ENCODE data around the gene ERVMER34-1. TPM values are rescaled to one million over a fixed set of nuclear protein-coding genes. Genes with fewer than 3 reads are reported as not detected.

ERVMER34-1 gene
- total RNA-seq, 1 experiment from 2014 or later = 85.6 TPM

DNA sequence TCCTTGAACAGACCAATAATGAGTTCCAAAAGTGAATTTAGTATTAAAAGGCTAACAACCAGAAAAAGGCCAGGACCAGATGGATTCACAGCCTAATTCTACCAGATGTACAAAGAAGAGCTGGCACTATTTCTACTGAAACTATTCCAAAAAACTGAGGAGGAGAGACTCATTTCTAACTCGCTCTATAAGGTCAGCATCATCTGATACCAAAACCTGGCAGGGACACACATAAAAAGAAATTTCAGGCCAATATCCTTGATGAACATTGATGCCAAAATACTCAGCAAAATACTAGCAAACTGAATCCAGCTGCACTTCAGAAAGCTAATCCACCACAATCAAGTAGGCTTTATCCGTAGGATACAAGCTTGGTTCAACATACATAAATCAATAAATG lies 56.3 kb downstream of the ERVMER34-1 start:
- intact Hi-C loops (cut with micrococcal nuclease; ENCODE audit: unreplicated experiment) = no loop called here
- Histone ChIP-seq H3K36me3 (ENCODE audit: control insufficient read depth, insufficient read depth, low read length) (no peaks in the 10 kb centered on the region), H3K4me3 (ENCODE audit: low read depth, low read length) (no peak overlapping the region), H3K27me3 (replicated peaks; ENCODE audit: control insufficient read depth, insufficient read depth, low read length) (no peaks in the 10 kb centered on the region), H3K4me1 (no peaks in the 10 kb centered on the region), H3K9me3 (peaks cover 8% of the 10 kb centered on the region)
- POLR2A ChIA-PET = interaction anchor here (0.9 kb wide), 1 partner anchor 17 kb away, joined by 3 read pairs; no protein-coding TSS in a partner anchor
- peaks cover 3% of the 10 kb centered on the region for H3K27me3 Mint-ChIP-seq (ENCODE audit: insufficient read depth, unreplicated experiment)
- no peaks in the 10 kb centered on the region for H3K36me3 Mint-ChIP-seq (ENCODE audit: insufficient read depth, unreplicated experiment)
- CTCF ChIA-PET = no interaction called here
- H3K27ac Mint-ChIP-seq (ENCODE audit: unreplicated experiment) = no peak overlapping the region
- BruUV-seq (replicated peaks) = no TSS peak
- no peak overlapping the region for H3K4me3 Mint-ChIP-seq (ENCODE audit: unreplicated experiment)
- peaks cover 19% of the 10 kb centered on the region for H3K9me3 Mint-ChIP-seq (ENCODE audit: unreplicated experiment)
- no peak for DNase-seq
- TF ChIP-seq, protein P1, sequence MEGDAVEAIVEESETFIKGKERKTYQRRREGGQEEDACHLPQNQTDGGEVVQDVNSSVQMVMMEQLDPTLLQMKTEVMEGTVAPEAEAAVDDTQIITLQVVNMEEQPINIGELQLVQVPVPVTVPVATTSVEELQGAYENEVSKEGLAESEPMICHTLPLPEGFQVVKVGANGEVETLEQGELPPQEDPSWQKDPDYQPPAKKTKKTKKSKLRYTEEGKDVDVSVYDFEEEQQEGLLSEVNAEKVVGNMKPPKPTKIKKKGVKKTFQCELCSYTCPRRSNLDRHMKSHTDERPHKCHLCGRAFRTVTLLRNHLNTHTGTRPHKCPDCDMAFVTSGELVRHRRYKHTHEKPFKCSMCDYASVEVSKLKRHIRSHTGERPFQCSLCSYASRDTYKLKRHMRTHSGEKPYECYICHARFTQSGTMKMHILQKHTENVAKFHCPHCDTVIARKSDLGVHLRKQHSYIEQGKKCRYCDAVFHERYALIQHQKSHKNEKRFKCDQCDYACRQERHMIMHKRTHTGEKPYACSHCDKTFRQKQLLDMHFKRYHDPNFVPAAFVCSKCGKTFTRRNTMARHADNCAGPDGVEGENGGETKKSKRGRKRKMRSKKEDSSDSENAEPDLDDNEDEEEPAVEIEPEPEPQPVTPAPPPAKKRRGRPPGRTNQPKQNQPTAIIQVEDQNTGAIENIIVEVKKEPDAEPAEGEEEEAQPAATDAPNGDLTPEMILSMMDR (IDR thresholded peaks at IDR 0.05; ENCODE audit: insufficient read depth in 1 of 2, low read depth in 1 of 2, low read length in 1 of 2, severe bottlenecking in 1 of 2, unreplicated experiment in 1 of 2) = no peak
- H3K4me1 Mint-ChIP-seq (ENCODE audit: low read depth, unreplicated experiment) = no peaks in the 10 kb centered on the region

DNA sequence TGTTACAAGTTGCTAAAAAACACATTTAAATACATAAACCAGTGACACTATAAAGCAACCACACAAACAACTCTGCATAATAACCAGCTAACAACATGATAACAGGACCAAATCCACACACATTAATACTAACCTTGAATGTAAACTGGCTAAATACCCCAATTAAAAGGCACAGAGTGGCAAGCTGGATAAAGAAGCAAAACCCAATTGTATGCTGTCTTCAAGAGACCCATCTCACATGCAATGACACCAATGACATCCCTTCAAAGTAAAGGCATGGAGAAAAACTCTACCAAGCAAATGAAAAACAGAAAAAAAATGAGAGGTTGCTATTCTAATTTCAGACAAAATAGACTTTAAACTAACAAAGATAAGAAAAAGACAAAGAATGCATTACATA lies 57.7 kb downstream of the ERVMER34-1 start:
- peaks cover 3% of the 10 kb centered on the region for H3K27me3 Mint-ChIP-seq (ENCODE audit: insufficient read depth, unreplicated experiment)
- intact Hi-C loops (cut with micrococcal nuclease; ENCODE audit: unreplicated experiment) = no loop called here
- peaks cover 8% of the 10 kb centered on the region for H3K9me3 ChIP-seq
- H3K4me1 ChIP-seq = no peaks in the 10 kb centered on the region
- H3K4me3 Mint-ChIP-seq (ENCODE audit: unreplicated experiment) = no peak overlapping the region
- no peaks in the 10 kb centered on the region for H3K4me1 Mint-ChIP-seq (ENCODE audit: low read depth, unreplicated experiment)
- no peaks in the 10 kb centered on the region for H3K36me3 ChIP-seq (ENCODE audit: control insufficient read depth, insufficient read depth, low read length)
- H3K4me3 ChIP-seq (ENCODE audit: low read depth, low read length) = no peak overlapping the region
- no peak for DNase-seq
- ChIA-PET POLR2A (no interaction called here), CTCF (no interaction called here)
- TF ChIP-seq, protein P1 (IDR thresholded peaks at IDR 0.05; ENCODE audit: insufficient read depth in 1 of 2, low read depth in 1 of 2, low read length in 1 of 2, severe bottlenecking in 1 of 2, unreplicated experiment in 1 of 2) = no peak
- no TSS peak for BruUV-seq (replicated peaks)
- H3K27ac Mint-ChIP-seq (ENCODE audit: unreplicated experiment) = no peak overlapping the region
- H3K9me3 Mint-ChIP-seq (ENCODE audit: unreplicated experiment) = peaks cover 19% of the 10 kb centered on the region
- H3K27me3 ChIP-seq (replicated peaks; ENCODE audit: control insufficient read depth, insufficient read depth, low read length) = no peaks in the 10 kb centered on the region
- H3K36me3 Mint-ChIP-seq (ENCODE audit: insufficient read depth, unreplicated experiment) = no peaks in the 10 kb centered on the region

Small RNA genes within 50 kb of the gene (microRNA-seq; reads per million reads assigned to microRNA genes)
- 8.5 reads per million, percentile 46 among the genes with 10 or more reads in this experiment for gene MIR4449

Other genes starting within 250 kb of the ERVMER34-1 start
- 26.4 and 32.2 TPM in 2 replicates for gene USP46, start 92.1 kb downstream of the ERVMER34-1 start, total RNA-seq (2022)
- gene RASL11B, start 110.9 kb upstream of the ERVMER34-1 start, total RNA-seq (2022) = 19.6 and 23.3 TPM in 2 replicates